OCI-LY7 (cell line): ENCODE results near the gene CXCL1. TPM values are rescaled to one million over a fixed set of nuclear protein-coding genes. Genes with fewer than 3 reads are reported as not detected.

ENCODE experiments used
- BruUV-seq: library from RNA; stranded (reverse); fragments of 400-500 nt; replicated peaks from 2 replicates; lab custom pipeline; 2021; lab: Mats Ljungman, UMichigan
- CTCF ChIA-PET: fragments of 300-600 bp; sonication (Branson Sonifier 250); formaldehyde crosslinking; loops from one replicate; lab custom pipeline; 2022; ENCODE audit warnings: antibody characterized with exemption; ENCODE audit not compliant: unreplicated experiment; lab: Charles Lee
- POLR2A ChIA-PET: fragments of 300-600 bp; sonication (Branson Sonifier 250); formaldehyde crosslinking; loops from one replicate; lab custom pipeline; 2022; ENCODE audit warnings: antibody characterized with exemption; lab: Charles Lee
- DNase-seq: peaks from one replicate; pipeline ENCODE4 v3.0.0-alpha.2; 2015; ENCODE audit warnings: low spot score
- H2AFZ ChIP-seq: fragments of 200-600 bp; sonication (generic), shearing (Covaris generic); 2 replicates; pipeline ENCODE4 v1.6.1; 2014; ENCODE audit warnings: mild to moderate bottlenecking, antibody characterized with exemption, low read length, moderate library complexity
- H3K27ac ChIP-seq: fragments of 200-600 bp; sonication (generic); 2 replicates; pipeline ENCODE4 v1.5.1; 2014; ENCODE audit warnings: mixed run types, low read depth, mild to moderate bottlenecking, moderate library complexity, low read length, inconsistent platforms; ENCODE audit not compliant: poor library complexity, severe bottlenecking
- H3K36me3 ChIP-seq: fragments of 200-600 bp; sonication (generic); 2 replicates; pipeline ENCODE4 v1.6.1; 2014; ENCODE audit warnings: mild to moderate bottlenecking, antibody characterized with exemption, low read length, moderate library complexity, mixed read lengths; ENCODE audit not compliant: insufficient read depth
- H3K4me1 ChIP-seq: fragments of 200-600 bp; sonication (generic); 2 replicates; pipeline ENCODE4 v1.5.1; 2014; ENCODE audit warnings: mild to moderate bottlenecking, low read length; ENCODE audit not compliant: insufficient read depth, poor library complexity, severe bottlenecking
- H3K4me2 ChIP-seq: fragments of 200-600 bp; sonication (generic); 2 replicates; pipeline ENCODE4 v1.6.1; 2014; ENCODE audit warnings: mild to moderate bottlenecking, low read length
- H3K4me3 ChIP-seq: fragments of 200-600 bp; sonication (generic); 2 replicates; pipeline ENCODE4 v1.5.1; 2014; ENCODE audit warnings: mild to moderate bottlenecking, low read depth, low read length; ENCODE audit not compliant: poor library complexity, severe bottlenecking
- H3K79me2 ChIP-seq: fragments of 200-600 bp; sonication (generic); 2 replicates; pipeline ENCODE4 v1.6.1; 2016; ENCODE audit warnings: low read depth, mild to moderate bottlenecking, low read length, moderate library complexity, mixed read lengths; ENCODE audit not compliant: insufficient read depth
- H3K9me2 ChIP-seq: fragments of 200-600 bp; sonication (generic); 2 replicates; pipeline ENCODE4 v1.6.1; 2016; ENCODE audit warnings: mild to moderate bottlenecking, low read length, mixed read lengths; ENCODE audit not compliant: insufficient read depth
- H3K9me3 ChIP-seq: fragments of 200-600 bp; sonication (generic); 2 replicates; pipeline ENCODE4 v1.6.1; 2014; ENCODE audit warnings: mild to moderate bottlenecking, mixed run types, low read length, mixed read lengths
- H4K20me1 ChIP-seq: fragments of 200-600 bp; sonication (generic); 2 replicates; pipeline ENCODE4 v1.6.1; 2014; ENCODE audit warnings: mild to moderate bottlenecking, antibody characterized with exemption, low read length, moderate library complexity, mixed read lengths; ENCODE audit not compliant: insufficient read depth
- EZH2phosphoT487 ChIP-seq: fragments of 200-600 bp; sonication (generic); IDR thresholded peaks from 2 replicates; pipeline ENCODE4 v1.6.1; 2018; ENCODE audit warnings: low read depth, borderline replicate concordance, mild to moderate bottlenecking, mixed run types, antibody characterized with exemption, low read length, moderate library complexity, mixed read lengths
- intact Hi-C: fragments of 100-400 bp; cut with micrococcal nuclease; formaldehyde crosslinking; loops from one replicate; pipeline ENCODE4 v1.10.0; 2022; ENCODE audit not compliant: unreplicated experiment
- total RNA-seq, 2 experiments: library from RNA; depleted of rRNA in 1 of 2; stranded (reverse); fragments of >200 nt in 1 of 2; shearing (Covaris generic) in 1 of 2; gene quantifications; 2 replicates each; pipeline ENCODE4 v1.2.3, GENCODE V29; 2014 to 2022
- TF ChIP-seq, protein P1 (sequence below): fragments of 200-600 bp; sonication (generic); conservative IDR thresholded peaks from 2 replicates; pipeline ENCODE4 v1.5.1; 2014; ENCODE audit warnings: mild to moderate bottlenecking, antibody characterized with exemption, low read length, moderate library complexity, mixed read lengths

The CXCL1 gene
- total RNA-seq, 2 experiments from 2014 or later = not detected

DNA sequence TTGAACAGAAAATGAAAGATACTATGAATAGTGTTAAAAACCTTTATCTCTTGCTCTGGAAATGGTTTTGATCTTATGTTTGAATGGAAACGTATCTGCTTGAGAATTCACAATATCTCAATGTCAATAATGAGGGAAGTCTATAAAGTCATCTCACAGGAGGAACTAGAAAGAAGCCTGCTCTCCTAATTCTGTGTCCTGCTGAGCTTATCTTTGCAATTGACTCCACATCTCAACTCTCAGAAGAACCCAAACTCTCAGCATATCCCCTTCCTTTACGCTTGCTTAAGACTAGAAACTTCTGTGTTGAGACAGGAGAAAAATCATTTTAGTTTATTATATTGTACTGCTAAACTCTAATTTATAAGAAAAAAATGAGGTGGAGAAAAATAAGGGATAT lies 24.4 kb upstream of the CXCL1 start:
- Histone ChIP-seq H3K4me1 (no peaks in the 10 kb centered on the region), H3K4me3 (no peak overlapping the region), H4K20me1 (no peaks in the 10 kb centered on the region), H3K36me3 (no peaks in the 10 kb centered on the region), H3K9me2 (no peaks in the 10 kb centered on the region), H3K79me2 (no peaks in the 10 kb centered on the region), H3K9me3 (no peaks in the 10 kb centered on the region), H2AFZ (no peak overlapping the region), H3K27ac (no peak overlapping the region), H3K4me2 (no peak overlapping the region)
- TF ChIP-seq, protein P1, sequence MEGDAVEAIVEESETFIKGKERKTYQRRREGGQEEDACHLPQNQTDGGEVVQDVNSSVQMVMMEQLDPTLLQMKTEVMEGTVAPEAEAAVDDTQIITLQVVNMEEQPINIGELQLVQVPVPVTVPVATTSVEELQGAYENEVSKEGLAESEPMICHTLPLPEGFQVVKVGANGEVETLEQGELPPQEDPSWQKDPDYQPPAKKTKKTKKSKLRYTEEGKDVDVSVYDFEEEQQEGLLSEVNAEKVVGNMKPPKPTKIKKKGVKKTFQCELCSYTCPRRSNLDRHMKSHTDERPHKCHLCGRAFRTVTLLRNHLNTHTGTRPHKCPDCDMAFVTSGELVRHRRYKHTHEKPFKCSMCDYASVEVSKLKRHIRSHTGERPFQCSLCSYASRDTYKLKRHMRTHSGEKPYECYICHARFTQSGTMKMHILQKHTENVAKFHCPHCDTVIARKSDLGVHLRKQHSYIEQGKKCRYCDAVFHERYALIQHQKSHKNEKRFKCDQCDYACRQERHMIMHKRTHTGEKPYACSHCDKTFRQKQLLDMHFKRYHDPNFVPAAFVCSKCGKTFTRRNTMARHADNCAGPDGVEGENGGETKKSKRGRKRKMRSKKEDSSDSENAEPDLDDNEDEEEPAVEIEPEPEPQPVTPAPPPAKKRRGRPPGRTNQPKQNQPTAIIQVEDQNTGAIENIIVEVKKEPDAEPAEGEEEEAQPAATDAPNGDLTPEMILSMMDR = no peak
- no peak for TF ChIP-seq EZH2phosphoT487
- CTCF ChIA-PET = no interaction called here
- POLR2A ChIA-PET = interaction anchor here (1.1 to 1.4 kb wide), 2 partner anchors 10 to 20 kb away, joined by 3 read pairs; no protein-coding TSS in a partner anchor
- DNase-seq = no peak
- intact Hi-C loops = no loop called here
- BruUV-seq = no TSS peak

GRCh38 chr4:73847526-73848182 lies 21.5 kb upstream of the CXCL1 start:
- Histone ChIP-seq H3K4me3 (no peak overlapping the region), H2AFZ (no peak overlapping the region), H3K27ac (no peak overlapping the region), H3K4me1 (no peaks in the 10 kb centered on the region), H3K4me2 (no peak overlapping the region), H3K36me3 (no peaks in the 10 kb centered on the region), H4K20me1 (no peaks in the 10 kb centered on the region), H3K9me2 (no peaks in the 10 kb centered on the region), H3K9me3 (no peaks in the 10 kb centered on the region), H3K79me2 (no peaks in the 10 kb centered on the region)
- no TSS peak for BruUV-seq
- POLR2A ChIA-PET = interaction anchor here (0.6 to 1.3 kb wide), 2 partner anchors 13 to 547 kb away, joined by 3 to 6 read pairs; no protein-coding TSS in a partner anchor
- intact Hi-C loops = no loop called here
- CTCF ChIA-PET = no interaction called here
- no peak for DNase-seq
- TF ChIP-seq EZH2phosphoT487 = no peak
- TF ChIP-seq, protein P1 = no peak

- H3K4me2 ChIP-seq = no peak overlapping the region
- CTCF ChIA-PET = no interaction called here
- no peaks in the 10 kb centered on the region for H3K4me1 ChIP-seq
- H3K9me2 ChIP-seq = no peaks in the 10 kb centered on the region
- TF ChIP-seq, protein P1 = no peak
- no peak for TF ChIP-seq EZH2phosphoT487
- BruUV-seq = no TSS peak
- H3K4me3 ChIP-seq = no peak overlapping the region
- no peak overlapping the region for H3K27ac ChIP-seq
- POLR2A ChIA-PET = interaction anchor here (0.6 to 1.3 kb wide), 2 partner anchors 12 to 548 kb away, joined by 3 to 6 read pairs; no protein-coding TSS in a partner anchor
- no peaks in the 10 kb centered on the region for H4K20me1 ChIP-seq
- H3K79me2 ChIP-seq = no peaks in the 10 kb centered on the region
- intact Hi-C loops = no loop called here
- DNase-seq = no peak
- no peaks in the 10 kb centered on the region for H3K9me3 ChIP-seq
- H3K36me3 ChIP-seq = no peaks in the 10 kb centered on the region
- H2AFZ ChIP-seq = no peak overlapping the region
Measured at GRCh38 chr4:73848183-73848777, 20.9 kb upstream of the CXCL1 start.
